Caco-2 (cell line): ENCODE measurements around the gene GRK4. TPM values are rescaled to one million over a fixed set of nuclear protein-coding genes. Genes with fewer than 3 reads are reported as not detected.

ENCODE experiments used
- BruUV-seq: library from RNA; stranded (reverse); fragments of 400-500 nt; replicated peaks from 2 replicates; lab custom pipeline; 2021; lab: Mats Ljungman, UMichigan
- CTCF ChIA-PET: fragments of 300-600 bp; sonication (Branson Sonifier 250); formaldehyde crosslinking; loops from one replicate; lab custom pipeline; 2022; ENCODE audit warnings: antibody characterized with exemption; lab: Charles Lee
- POLR2A ChIA-PET: fragments of 300-600 bp; sonication (Branson Sonifier 250); formaldehyde crosslinking; loops from one replicate; lab custom pipeline; 2022; ENCODE audit warnings: antibody characterized with exemption; lab: Charles Lee
- DNase-seq, 2 experiments: peaks; one replicate each; pipeline versions ENCODE4 v3.0.0 to v3.0.0-alpha.2; 2020 to 2022
- H3K27me3 ChIP-seq: replicated peaks from 2 replicates; pipeline ENCODE4 v1.6.0; 2011; ENCODE audit warnings: low read length; ENCODE audit not compliant: control insufficient read depth, insufficient read depth
- H3K36me3 ChIP-seq: 2 replicates; pipeline ENCODE4 v1.5.1; 2011; ENCODE audit warnings: low read length; ENCODE audit not compliant: control insufficient read depth, insufficient read depth
- H3K4me1 ChIP-seq: fragments of 250-450 bp; sonication (Bioruptor Pico); 2 replicates; pipeline ENCODE4 v1.5.1; 2020; ENCODE audit warnings: mild to moderate bottlenecking
- H3K4me3 ChIP-seq: 2 replicates; pipeline ENCODE4 v1.5.1; 2011; ENCODE audit warnings: low read depth, mild to moderate bottlenecking, control low read depth, low read length
- H3K9me3 ChIP-seq: fragments of 250-450 bp; sonication (Bioruptor Pico); 2 replicates; pipeline ENCODE4 v1.5.1; 2020; ENCODE audit warnings: mild to moderate bottlenecking, moderate library complexity
- H3K27ac Mint-ChIP-seq: one replicate; pipeline ENCODE4 v1.8.0; 2022; ENCODE audit warnings: mixed read lengths; ENCODE audit not compliant: unreplicated experiment
- H3K27me3 Mint-ChIP-seq: one replicate; pipeline ENCODE4 v1.8.0; 2022; ENCODE audit warnings: mixed read lengths; ENCODE audit not compliant: insufficient read depth, unreplicated experiment
- H3K36me3 Mint-ChIP-seq: one replicate; pipeline ENCODE4 v1.8.0; 2022; ENCODE audit warnings: mild to moderate bottlenecking, mixed read lengths; ENCODE audit not compliant: insufficient read depth, unreplicated experiment
- H3K4me1 Mint-ChIP-seq: one replicate; pipeline ENCODE4 v1.8.0; 2022; ENCODE audit warnings: low read depth, mixed read lengths; ENCODE audit not compliant: unreplicated experiment
- H3K4me3 Mint-ChIP-seq: one replicate; pipeline ENCODE4 v1.8.0; 2022; ENCODE audit warnings: mild to moderate bottlenecking, moderate library complexity, mixed read lengths; ENCODE audit not compliant: unreplicated experiment
- H3K9me3 Mint-ChIP-seq: one replicate; pipeline ENCODE4 v1.8.0; 2022; ENCODE audit warnings: mixed read lengths; ENCODE audit not compliant: unreplicated experiment
- intact Hi-C: fragments of 100-400 bp; cut with micrococcal nuclease; formaldehyde crosslinking; loops from one replicate; pipeline ENCODE4 v1.10.0; 2022; ENCODE audit not compliant: unreplicated experiment
- total RNA-seq: library from RNA; stranded (reverse); gene quantifications from 2 replicates; pipeline ENCODE4 v1.2.3, GENCODE V29; 2022
- TF ChIP-seq, protein P1 (sequence below), 2 experiments: fragments of 200-600 bp in 1 of 2; IDR thresholded peaks; 1 replicate in 1 of 2; 2 replicates in 1 of 2; pipeline versions ENCODE4 v1.5.1 to v1.8.0; 2011 to 2022; ENCODE audit warnings: antibody characterized with exemption in 1 of 2, control low read depth in 1 of 2, inconsistent platforms in 1 of 2, low read depth in 1 of 2, low read length in 1 of 2, mild to moderate bottlenecking in 1 of 2, moderate library complexity in 1 of 2; ENCODE audit not compliant: insufficient read depth in 1 of 2, severe bottlenecking in 1 of 2, unreplicated experiment in 1 of 2

The GRK4 gene
- total RNA-seq, 1 experiment from 2014 or later = 7.1 TPM

DNA sequence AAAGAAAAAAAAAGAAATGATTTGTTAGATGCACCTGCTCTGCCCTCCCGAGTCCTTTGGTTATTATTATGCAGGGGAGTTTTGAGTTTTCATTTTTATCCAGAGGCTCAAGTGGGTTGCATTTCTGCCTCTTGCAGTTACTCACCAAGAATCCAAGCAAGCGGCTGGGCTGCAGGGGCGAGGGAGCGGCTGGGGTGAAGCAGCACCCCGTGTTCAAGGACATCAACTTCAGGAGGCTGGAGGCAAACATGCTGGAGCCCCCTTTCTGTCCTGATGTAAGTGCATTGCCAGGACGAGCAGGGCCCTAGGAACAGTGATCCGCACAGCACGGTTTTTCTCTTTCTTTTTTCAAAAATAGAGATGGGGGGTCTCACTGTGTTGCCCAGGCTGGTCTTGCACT, 71.9 kb downstream of the GRK4 start:
- H3K27ac Mint-ChIP-seq = no peak overlapping the region
- no peaks in the 10 kb centered on the region for H3K27me3 Mint-ChIP-seq
- no peaks in the 10 kb centered on the region for H3K36me3 Mint-ChIP-seq
- no peaks in the 10 kb centered on the region for H3K4me1 Mint-ChIP-seq
- CTCF ChIA-PET = interaction anchor here (0.6 kb wide), 2 partner anchors 40 to 72 kb away, joined by 3 read pairs; partner anchors contain the start of genes GRK4 and NOP14
- Histone ChIP-seq H3K9me3 (no peaks in the 10 kb centered on the region), H3K4me1 (no peaks in the 10 kb centered on the region), H3K27me3 (no peaks in the 10 kb centered on the region), H3K36me3 (no peaks in the 10 kb centered on the region), H3K4me3 (no peak overlapping the region)
- H3K4me3 Mint-ChIP-seq = no peak overlapping the region
- no peaks in the 10 kb centered on the region for H3K9me3 Mint-ChIP-seq
- TF ChIP-seq, protein P1, sequence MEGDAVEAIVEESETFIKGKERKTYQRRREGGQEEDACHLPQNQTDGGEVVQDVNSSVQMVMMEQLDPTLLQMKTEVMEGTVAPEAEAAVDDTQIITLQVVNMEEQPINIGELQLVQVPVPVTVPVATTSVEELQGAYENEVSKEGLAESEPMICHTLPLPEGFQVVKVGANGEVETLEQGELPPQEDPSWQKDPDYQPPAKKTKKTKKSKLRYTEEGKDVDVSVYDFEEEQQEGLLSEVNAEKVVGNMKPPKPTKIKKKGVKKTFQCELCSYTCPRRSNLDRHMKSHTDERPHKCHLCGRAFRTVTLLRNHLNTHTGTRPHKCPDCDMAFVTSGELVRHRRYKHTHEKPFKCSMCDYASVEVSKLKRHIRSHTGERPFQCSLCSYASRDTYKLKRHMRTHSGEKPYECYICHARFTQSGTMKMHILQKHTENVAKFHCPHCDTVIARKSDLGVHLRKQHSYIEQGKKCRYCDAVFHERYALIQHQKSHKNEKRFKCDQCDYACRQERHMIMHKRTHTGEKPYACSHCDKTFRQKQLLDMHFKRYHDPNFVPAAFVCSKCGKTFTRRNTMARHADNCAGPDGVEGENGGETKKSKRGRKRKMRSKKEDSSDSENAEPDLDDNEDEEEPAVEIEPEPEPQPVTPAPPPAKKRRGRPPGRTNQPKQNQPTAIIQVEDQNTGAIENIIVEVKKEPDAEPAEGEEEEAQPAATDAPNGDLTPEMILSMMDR (IDR thresholded peaks at IDR 0.05; ENCODE audit: insufficient read depth in 1 of 2, low read depth in 1 of 2, low read length in 1 of 2, severe bottlenecking in 1 of 2, unreplicated experiment in 1 of 2) = no peak
- DNase-seq = no peak
- intact Hi-C loops = no loop called here
- POLR2A ChIA-PET = no interaction called here
- BruUV-seq = no TSS peak

DNA sequence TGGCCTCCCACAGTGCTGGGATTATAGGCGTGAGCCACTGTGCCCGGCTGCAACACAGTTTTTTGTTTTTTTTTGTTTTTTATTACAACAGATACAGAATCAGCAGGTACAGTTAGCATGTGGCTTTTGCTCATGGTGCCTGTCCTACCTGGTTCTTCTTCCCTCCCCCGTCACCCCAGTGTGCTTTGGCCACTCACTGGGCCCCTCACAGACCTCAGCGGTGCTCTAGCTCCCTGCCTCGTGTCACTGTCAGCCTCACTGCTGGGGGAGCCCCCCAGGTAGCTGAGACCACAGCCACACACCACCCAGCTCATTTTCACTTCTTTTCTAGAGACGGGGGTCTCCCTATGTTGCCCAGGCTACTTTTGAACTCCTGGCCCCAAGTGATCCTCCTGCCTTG, 72.3 kb downstream of the GRK4 start:
- Mint-ChIP-seq H3K27ac (no peak overlapping the region), H3K36me3 (no peaks in the 10 kb centered on the region), H3K4me3 (no peak overlapping the region), H3K27me3 (no peaks in the 10 kb centered on the region), H3K4me1 (no peaks in the 10 kb centered on the region), H3K9me3 (no peaks in the 10 kb centered on the region)
- no peaks in the 10 kb centered on the region for H3K27me3 ChIP-seq
- H3K9me3 ChIP-seq = no peaks in the 10 kb centered on the region
- no peak overlapping the region for H3K4me3 ChIP-seq
- CTCF ChIA-PET = interaction anchor here (0.6 kb wide), 1 partner anchor 72 kb away, joined by 3 read pairs; the partner anchor contains the start of genes GRK4 and NOP14
- DNase-seq = no peak
- H3K4me1 ChIP-seq = no peaks in the 10 kb centered on the region
- H3K36me3 ChIP-seq = no peaks in the 10 kb centered on the region
- intact Hi-C loops = no loop called here
- POLR2A ChIA-PET = no interaction called here
- no TSS peak for BruUV-seq
- TF ChIP-seq, protein P1 (IDR thresholded peaks at IDR 0.05; ENCODE audit: insufficient read depth in 1 of 2, low read depth in 1 of 2, low read length in 1 of 2, severe bottlenecking in 1 of 2, unreplicated experiment in 1 of 2) = no peak

DNA sequence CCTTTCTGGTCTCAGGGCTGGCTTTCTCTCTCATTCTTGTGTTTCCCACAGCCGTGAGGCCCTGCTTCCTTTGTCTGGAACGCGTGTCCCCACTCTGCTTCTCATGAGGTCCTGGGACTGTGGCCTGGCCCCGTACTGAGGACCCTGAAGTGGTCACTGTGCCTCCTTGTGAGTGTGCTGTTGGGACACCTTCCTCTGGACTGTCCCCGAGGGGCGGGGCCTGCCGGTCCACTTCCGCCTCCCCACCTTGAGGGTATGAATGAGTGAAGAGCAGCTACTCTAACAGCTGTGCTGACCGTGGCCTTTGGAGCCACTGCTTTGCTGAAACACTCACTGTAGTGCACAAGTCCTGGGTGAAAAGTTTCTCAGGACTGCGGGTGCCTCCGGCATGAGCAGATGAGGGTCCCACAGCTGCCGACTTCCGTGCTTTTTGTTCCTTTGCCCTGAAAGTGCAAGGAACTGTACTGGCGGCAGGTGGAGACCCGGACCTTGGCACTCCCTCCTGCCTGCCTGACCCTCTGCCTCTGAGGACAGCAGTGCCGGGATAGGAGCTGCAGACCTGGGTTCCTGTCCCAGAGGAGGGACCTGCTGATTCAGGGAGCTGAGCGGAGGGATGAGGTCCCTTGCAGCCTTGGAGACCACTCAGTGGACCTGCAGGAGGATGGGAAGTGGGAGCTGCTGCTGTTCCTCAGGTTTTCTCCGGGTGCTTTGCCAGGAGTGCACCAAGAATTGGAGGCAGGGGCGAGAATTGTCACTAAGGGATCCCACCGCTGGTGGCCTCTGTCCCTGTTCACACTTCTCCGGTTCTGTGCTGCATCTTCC, 73.0 kb downstream of the GRK4 start:
- H3K4me3 Mint-ChIP-seq = no peak overlapping the region
- no peaks in the 10 kb centered on the region for H3K4me1 Mint-ChIP-seq
- no peak overlapping the region for H3K27ac Mint-ChIP-seq
- no peaks in the 10 kb centered on the region for H3K36me3 ChIP-seq
- H3K9me3 ChIP-seq = no peaks in the 10 kb centered on the region
- no peak overlapping the region for H3K4me3 ChIP-seq
- TF ChIP-seq, protein P1 (IDR thresholded peaks at IDR 0.05; ENCODE audit: insufficient read depth in 1 of 2, low read depth in 1 of 2, low read length in 1 of 2, severe bottlenecking in 1 of 2, unreplicated experiment in 1 of 2) = no peak
- H3K9me3 Mint-ChIP-seq = no peaks in the 10 kb centered on the region
- intact Hi-C loops = no loop called here
- DNase-seq = no peak
- peaks cover 4% of the 10 kb centered on the region for H3K36me3 Mint-ChIP-seq
- H3K27me3 Mint-ChIP-seq = no peaks in the 10 kb centered on the region
- H3K4me1 ChIP-seq = peaks cover 3% of the 10 kb centered on the region; the same call in 1 of the 2 replicates
- CTCF ChIA-PET = interaction anchor here (1.1 kb wide), 1 partner anchor 817 kb away, joined by 4 read pairs; no protein-coding TSS in a partner anchor
- BruUV-seq = no TSS peak
- POLR2A ChIA-PET = no interaction called here
- H3K27me3 ChIP-seq = no peaks in the 10 kb centered on the region
